ENCODE measurements around the gene RABL2B.

RABL2B gene

DNA sequence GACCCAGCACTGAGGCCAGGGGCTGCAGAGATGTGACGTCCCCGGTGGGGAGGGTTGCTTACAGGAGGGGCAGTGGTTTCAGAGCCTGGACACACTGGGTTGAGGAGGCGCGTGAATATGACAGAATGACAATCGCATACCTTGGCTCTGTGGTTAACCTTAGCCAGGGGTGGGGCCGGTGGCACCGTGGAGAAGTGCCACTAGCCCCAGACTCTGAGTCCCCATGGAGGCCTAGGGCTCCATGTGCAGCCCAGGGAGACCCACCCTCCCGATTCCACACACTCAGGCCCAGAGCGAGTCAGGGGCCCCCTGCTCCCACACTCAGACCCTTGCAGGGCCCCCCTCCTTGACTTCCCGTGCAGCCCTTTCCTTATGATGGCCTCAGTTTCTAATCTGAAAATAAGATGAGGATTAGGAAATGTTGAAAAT, 49.1 kb downstream of the RABL2B start:
- TF ChIP-seq, protein P1, sequence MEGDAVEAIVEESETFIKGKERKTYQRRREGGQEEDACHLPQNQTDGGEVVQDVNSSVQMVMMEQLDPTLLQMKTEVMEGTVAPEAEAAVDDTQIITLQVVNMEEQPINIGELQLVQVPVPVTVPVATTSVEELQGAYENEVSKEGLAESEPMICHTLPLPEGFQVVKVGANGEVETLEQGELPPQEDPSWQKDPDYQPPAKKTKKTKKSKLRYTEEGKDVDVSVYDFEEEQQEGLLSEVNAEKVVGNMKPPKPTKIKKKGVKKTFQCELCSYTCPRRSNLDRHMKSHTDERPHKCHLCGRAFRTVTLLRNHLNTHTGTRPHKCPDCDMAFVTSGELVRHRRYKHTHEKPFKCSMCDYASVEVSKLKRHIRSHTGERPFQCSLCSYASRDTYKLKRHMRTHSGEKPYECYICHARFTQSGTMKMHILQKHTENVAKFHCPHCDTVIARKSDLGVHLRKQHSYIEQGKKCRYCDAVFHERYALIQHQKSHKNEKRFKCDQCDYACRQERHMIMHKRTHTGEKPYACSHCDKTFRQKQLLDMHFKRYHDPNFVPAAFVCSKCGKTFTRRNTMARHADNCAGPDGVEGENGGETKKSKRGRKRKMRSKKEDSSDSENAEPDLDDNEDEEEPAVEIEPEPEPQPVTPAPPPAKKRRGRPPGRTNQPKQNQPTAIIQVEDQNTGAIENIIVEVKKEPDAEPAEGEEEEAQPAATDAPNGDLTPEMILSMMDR (IDR thresholded peaks at IDR 0.05; ENCODE audit: borderline replicate concordance, insufficient read depth, low read depth, low read length): no peak
- no peak overlapping the region for H3K4me3 ChIP-seq (ENCODE audit: low read depth, low read length)

GRCh38 chr22:50733521-50734342, 49.7 kb downstream of the RABL2B start:
- TF ChIP-seq, protein P1 (IDR thresholded peaks at IDR 0.05; ENCODE audit: borderline replicate concordance, insufficient read depth, low read depth, low read length): no peak
- no peak overlapping the region for H3K4me3 ChIP-seq (ENCODE audit: low read depth, low read length)

GRCh38 chr22:50732681-50733080, 50.8 kb downstream of the RABL2B start:
- H3K4me3 ChIP-seq (ENCODE audit: low read depth, low read length): no peak overlapping the region
- TF ChIP-seq, protein P1 (IDR thresholded peaks at IDR 0.05; ENCODE audit: borderline replicate concordance, insufficient read depth, low read depth, low read length): no peak

- TF ChIP-seq, protein P1 (IDR thresholded peaks at IDR 0.05; ENCODE audit: borderline replicate concordance, insufficient read depth, low read depth, low read length): peak; percentile 88
- no peak overlapping the region for H3K4me3 ChIP-seq (ENCODE audit: low read depth, low read length)
These were observed 51.4 kb downstream of the RABL2B start for GRCh38 chr22:50731811-50732624.

- TF ChIP-seq, protein P1 (IDR thresholded peaks at IDR 0.05; ENCODE audit: borderline replicate concordance, insufficient read depth, low read depth, low read length): no peak
These were observed 52.3 kb downstream of the RABL2B start for GRCh38 chr22:50730941-50731661.

DNA sequence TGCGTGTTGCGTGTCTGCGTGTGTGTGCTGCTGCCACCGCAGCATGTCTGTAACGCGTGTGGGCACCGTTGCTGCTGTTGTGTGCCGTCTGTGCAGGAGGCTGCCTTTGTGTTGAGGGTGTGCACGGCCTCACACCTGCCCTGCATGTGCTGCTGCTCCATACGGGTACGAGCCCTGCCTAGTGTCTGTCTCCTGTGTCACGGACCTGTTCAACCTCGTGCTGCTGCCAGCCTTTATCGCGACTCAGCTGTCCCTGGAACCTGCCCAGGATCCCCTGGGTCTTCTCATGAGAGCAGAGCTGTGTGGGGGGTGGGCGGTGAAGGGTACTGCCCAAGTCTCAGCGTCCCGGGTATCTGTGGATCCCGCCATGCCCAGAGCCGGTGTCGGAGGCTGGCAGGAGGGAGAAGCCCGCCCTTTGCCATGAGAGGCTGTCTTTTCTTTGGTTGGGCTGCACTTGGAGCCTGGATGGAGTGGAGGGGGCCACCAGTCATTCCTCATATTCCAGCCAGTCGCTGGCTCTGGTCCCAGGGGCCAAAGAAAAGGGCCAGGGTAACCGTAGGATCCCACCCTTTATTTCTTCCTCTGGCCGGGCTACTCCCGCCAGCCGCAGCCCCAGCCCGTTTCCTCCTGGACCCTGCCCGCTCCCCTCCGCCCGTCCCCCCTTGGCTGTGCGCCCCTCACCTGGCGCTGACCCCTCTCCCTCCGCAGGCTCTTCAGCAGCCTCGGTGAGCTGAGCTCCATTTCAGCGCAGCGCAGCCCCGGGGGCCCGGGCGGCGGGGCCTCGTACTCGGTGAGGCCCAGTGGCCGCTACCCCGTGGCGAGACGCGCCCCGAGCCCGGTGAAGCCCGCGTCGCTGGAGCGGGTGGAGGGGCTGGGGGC, 53.2 kb downstream of the RABL2B start:
- TF ChIP-seq, protein P1 (IDR thresholded peaks at IDR 0.05; ENCODE audit: borderline replicate concordance, insufficient read depth, low read depth, low read length): no peak
- H3K4me3 ChIP-seq (ENCODE audit: low read depth, low read length): no peak overlapping the region

More at GRCh38 chr22:50730941-50731661, 52.3 kb downstream of the RABL2B start:
- H3K4me3 ChIP-seq (ENCODE audit: low read depth, low read length): no peak overlapping the region

Measured in GM12875 (cell line).